ENCODE data around the gene CAMTA2.

- no peak for TF ChIP-seq POLR2AphosphoS5 (IDR thresholded peaks at IDR 0.05; ENCODE audit: low read depth, low read length)
- no peak for TF ChIP-seq TAF1 (IDR thresholded peaks at IDR 0.05; ENCODE audit: borderline replicate concordance, insufficient read depth, low read length)
- TF ChIP-seq, protein P1, sequence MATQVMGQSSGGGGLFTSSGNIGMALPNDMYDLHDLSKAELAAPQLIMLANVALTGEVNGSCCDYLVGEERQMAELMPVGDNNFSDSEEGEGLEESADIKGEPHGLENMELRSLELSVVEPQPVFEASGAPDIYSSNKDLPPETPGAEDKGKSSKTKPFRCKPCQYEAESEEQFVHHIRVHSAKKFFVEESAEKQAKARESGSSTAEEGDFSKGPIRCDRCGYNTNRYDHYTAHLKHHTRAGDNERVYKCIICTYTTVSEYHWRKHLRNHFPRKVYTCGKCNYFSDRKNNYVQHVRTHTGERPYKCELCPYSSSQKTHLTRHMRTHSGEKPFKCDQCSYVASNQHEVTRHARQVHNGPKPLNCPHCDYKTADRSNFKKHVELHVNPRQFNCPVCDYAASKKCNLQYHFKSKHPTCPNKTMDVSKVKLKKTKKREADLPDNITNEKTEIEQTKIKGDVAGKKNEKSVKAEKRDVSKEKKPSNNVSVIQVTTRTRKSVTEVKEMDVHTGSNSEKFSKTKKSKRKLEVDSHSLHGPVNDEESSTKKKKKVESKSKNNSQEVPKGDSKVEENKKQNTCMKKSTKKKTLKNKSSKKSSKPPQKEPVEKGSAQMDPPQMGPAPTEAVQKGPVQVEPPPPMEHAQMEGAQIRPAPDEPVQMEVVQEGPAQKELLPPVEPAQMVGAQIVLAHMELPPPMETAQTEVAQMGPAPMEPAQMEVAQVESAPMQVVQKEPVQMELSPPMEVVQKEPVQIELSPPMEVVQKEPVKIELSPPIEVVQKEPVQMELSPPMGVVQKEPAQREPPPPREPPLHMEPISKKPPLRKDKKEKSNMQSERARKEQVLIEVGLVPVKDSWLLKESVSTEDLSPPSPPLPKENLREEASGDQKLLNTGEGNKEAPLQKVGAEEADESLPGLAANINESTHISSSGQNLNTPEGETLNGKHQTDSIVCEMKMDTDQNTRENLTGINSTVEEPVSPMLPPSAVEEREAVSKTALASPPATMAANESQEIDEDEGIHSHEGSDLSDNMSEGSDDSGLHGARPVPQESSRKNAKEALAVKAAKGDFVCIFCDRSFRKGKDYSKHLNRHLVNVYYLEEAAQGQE (IDR thresholded peaks at IDR 0.05; ENCODE audit: insufficient read depth in 1 of 2, low read depth in 2 of 2, low read length in 2 of 2), result no peak
- no peak for TF ChIP-seq SIN3A (IDR thresholded peaks at IDR 0.05; ENCODE audit: borderline replicate concordance, insufficient read depth, low read length)
Measured at GRCh38 chr17:4978726-4979125, 8.7 kb downstream of the CAMTA2 start.
